ENCODE measurements around the gene NADSYN1. TPM values are rescaled to one million over a fixed set of nuclear protein-coding genes. Genes with fewer than 3 reads are reported as not detected.

NADSYN1 gene
- total RNA-seq, 4 donors from 2014 or later: 183 to 349 (median 294) TPM

DNA sequence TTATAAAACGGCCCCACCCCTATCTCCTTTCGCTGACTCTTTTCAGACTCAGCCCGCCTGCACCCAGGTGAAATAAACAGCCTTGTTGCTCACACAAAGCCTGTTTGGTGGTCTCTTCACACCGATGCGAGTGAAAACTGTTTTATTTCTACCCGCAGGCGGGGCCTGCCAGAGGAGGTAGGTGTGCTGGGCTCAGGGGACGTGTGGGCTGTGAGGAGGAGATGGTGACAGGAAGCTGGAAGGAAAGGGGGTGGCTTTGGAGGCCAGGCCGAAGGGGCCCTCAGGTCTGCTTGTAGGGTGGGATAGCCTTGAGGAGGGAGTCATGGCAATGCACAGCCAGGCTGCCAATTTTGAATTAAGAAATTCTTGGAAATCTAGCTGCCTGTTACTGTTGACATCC, 52.8 kb downstream of the NADSYN1 start:
- H3K27ac ChIP-seq: no peak overlapping the region
- peak in 1 of 3 donors; percentile 8 for DNase-seq
- H3K27me3 ChIP-seq: no peaks in the 10 kb centered on the region
- H3K4me3 ChIP-seq: no peak overlapping the region
- peaks cover 0 to 12% (median 2%) of the 10 kb centered on the region in 4 donors for H3K9me3 ChIP-seq
- H3K36me3 ChIP-seq: peaks cover 0 to 47% (median 0%) of the 10 kb centered on the region in 3 donors
- no peaks in the 10 kb centered on the region for H3K4me1 ChIP-seq
- no peak for TF ChIP-seq POLR2A (IDR thresholded peaks at IDR 0.05)
- TF ChIP-seq, protein P1, sequence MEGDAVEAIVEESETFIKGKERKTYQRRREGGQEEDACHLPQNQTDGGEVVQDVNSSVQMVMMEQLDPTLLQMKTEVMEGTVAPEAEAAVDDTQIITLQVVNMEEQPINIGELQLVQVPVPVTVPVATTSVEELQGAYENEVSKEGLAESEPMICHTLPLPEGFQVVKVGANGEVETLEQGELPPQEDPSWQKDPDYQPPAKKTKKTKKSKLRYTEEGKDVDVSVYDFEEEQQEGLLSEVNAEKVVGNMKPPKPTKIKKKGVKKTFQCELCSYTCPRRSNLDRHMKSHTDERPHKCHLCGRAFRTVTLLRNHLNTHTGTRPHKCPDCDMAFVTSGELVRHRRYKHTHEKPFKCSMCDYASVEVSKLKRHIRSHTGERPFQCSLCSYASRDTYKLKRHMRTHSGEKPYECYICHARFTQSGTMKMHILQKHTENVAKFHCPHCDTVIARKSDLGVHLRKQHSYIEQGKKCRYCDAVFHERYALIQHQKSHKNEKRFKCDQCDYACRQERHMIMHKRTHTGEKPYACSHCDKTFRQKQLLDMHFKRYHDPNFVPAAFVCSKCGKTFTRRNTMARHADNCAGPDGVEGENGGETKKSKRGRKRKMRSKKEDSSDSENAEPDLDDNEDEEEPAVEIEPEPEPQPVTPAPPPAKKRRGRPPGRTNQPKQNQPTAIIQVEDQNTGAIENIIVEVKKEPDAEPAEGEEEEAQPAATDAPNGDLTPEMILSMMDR (IDR thresholded peaks at IDR 0.05): no peak

DNA sequence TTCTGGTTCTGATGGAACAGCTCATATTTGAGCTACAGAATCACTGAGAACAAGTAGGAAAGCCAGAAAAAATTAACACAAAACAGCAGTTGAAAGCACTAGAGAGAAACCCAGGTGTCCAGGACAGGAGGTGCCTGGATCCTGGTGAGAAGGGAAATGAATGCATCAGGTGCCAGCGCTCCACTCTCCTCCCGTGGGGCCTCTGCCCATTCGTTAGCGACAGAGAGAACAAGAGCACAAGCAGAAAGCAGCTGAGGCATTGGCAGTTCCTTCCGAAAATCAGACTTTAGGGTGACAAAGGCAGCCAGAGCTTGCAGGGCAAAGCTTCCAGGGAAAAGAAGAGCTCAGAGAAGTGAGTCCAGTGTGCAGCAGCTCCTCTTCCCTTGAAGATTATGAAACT, 54.1 kb downstream of the NADSYN1 start:
- H3K4me3 ChIP-seq: no peak overlapping the region
- no peaks in the 10 kb centered on the region for H3K27me3 ChIP-seq
- peak in 1 of 3 donors; percentile 21 for DNase-seq
- H3K27ac ChIP-seq: no peak overlapping the region
- H3K36me3 ChIP-seq: peaks cover 0 to 33% (median 0%) of the 10 kb centered on the region in 3 donors
- peaks cover 0 to 16% (median 2%) of the 10 kb centered on the region in 4 donors for H3K9me3 ChIP-seq
- H3K4me1 ChIP-seq: no peaks in the 10 kb centered on the region
- TF ChIP-seq, protein P1 (IDR thresholded peaks at IDR 0.05): no peak
- TF ChIP-seq POLR2A (IDR thresholded peaks at IDR 0.05): no peak

DNA sequence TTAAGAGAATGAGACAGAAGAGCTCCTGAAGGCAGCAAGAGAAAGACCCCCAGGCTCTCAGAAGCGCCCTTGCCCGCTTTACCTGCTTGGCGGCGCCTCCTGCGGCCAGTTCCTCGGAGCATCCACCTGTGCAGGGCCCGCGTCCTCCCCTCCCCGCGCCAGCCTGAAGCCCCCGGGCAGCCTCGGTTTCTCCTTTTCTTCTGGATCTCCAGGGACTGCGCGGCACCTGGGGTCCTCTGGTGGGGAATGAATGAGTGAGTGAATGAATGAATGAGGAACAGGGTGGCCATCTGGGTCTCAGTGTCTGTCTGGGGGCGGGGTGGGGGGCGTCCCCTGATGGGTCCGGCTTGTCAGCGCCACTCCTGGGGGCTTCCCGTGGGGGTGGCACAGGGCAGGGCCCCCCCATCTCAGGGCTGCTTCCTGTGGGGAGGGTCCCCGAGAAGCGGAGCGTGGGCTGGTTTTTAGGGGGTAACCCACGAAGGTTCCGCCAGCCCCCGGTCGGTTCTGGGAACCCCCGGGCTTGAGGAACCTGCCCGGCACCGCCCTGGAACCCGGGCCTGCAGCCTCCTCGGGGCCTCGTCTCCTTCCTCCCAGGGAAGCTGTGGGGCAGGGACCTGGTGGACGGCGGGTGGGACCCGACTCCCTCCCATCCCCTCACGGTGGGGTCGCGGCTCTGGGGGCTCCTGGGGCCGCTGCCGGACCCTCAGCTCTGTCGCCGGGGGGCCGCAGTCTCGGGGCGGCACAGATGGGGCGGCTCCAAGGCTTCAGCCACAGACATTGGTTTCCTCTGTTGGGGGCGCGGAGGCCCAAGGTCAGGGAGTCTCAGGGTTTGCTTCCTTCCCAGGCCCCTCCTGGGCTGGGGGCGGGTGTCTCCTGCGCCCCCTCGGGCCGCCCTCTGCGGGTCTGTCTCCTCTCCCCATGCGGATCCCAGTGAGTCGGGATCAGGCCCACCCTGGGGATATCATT, 65.8 kb downstream of the NADSYN1 start:
- Histone ChIP-seq H3K27me3 (no peaks in the 10 kb centered on the region), H3K36me3 (no peaks in the 10 kb centered on the region), H3K4me3 (no peak overlapping the region), H3K27ac (no peak overlapping the region), H3K9me3 (no peaks in the 10 kb centered on the region), H3K4me1 (no peaks in the 10 kb centered on the region)
- DNase-seq: peak in 1 of 3 donors; percentile 38
- TF ChIP-seq POLR2A (IDR thresholded peaks at IDR 0.05): no peak
- TF ChIP-seq, protein P1 (IDR thresholded peaks at IDR 0.05): no peak

DNA sequence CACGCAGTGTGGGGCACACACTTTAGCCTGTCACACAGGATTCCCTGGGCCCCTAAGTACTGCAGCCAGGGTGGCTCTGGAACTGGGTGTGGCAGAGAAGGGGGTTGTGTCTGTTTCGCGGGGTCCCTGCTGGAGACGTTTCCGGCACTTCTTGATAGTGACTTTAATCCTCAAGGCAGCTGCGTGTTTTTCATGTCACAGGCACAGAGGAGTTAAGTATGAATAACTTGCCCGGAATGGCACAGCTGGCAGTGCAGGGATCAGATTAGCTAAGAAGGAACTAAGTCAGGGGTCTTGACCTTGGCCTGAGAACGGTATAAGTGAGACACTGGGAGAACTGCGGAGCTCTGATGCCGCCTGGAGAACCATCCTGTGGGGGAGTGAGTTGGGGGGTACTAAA, 66.5 kb downstream of the NADSYN1 start:
- Histone ChIP-seq H3K9me3 (no peaks in the 10 kb centered on the region), H3K27me3 (no peaks in the 10 kb centered on the region), H3K27ac (no peak overlapping the region), H3K36me3 (no peaks in the 10 kb centered on the region), H3K4me3 (no peak overlapping the region), H3K4me1 (no peaks in the 10 kb centered on the region)
- peak in 1 of 3 donors; percentile 13 for DNase-seq
- no peak for TF ChIP-seq POLR2A (IDR thresholded peaks at IDR 0.05)
- TF ChIP-seq, protein P1 (IDR thresholded peaks at IDR 0.05): no peak

DNA sequence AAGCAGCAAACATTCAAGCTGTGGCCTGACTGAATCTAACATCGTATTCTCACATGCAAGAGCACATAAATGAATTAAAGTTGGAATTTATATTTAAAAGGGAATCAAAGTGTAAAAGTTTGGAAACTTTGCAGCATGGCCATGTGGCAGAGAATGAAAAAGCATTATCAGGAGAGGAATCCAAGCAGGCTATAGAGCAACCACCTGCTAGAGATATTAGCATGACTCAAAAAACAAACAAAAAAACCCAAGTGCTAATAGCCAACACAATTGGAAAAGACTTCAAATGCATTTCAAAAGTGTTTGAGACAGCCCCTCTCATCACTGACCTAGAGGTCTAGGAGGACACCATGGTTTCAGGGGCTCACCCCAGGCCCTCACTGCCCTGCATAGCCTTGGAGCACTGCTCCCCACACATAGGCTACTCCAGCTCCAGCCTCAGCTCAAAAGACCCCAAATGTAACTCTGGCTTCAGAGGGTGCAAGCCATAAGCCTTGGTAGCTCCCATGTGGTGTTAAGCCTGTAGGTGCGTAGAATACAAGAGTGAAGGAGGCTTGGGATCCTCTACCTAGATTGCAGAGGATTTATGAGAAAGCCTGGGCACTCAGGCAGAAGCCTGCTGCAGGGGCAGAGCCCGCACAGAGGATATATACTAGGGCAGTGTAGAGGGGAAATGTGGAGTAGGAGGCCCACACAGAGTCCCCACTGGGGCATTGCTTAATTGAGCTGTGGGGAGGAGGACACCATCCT, 72.4 kb downstream of the NADSYN1 start:
- DNase-seq: peak in 1 of 3 donors; percentile 3
- no peak overlapping the region for H3K27ac ChIP-seq
- H3K27me3 ChIP-seq: no peaks in the 10 kb centered on the region
- no peaks in the 10 kb centered on the region for H3K9me3 ChIP-seq
- no peak overlapping the region for H3K4me3 ChIP-seq
- no peaks in the 10 kb centered on the region for H3K36me3 ChIP-seq
- TF ChIP-seq, protein P1 (IDR thresholded peaks at IDR 0.05): no peak
- no peak for TF ChIP-seq POLR2A (IDR thresholded peaks at IDR 0.05)
- no peaks in the 10 kb centered on the region for H3K4me1 ChIP-seq
